GM18507 (cell line): ENCODE data around the gene TUSC1.
"Not testable (repeated sequence)": the region's sequence is repeated elsewhere in the genome, so short reads cannot be mapped to it uniquely, and the experiment has no call there.

ENCODE experiments used
- DNase-seq: peaks from one replicate; pipeline ENCODE4 v3.0.0; 2011; ENCODE audit warnings: low read depth; ENCODE audit not compliant: insufficient read length; ENCODE audit errors: extremely low spot score
- FAIRE-seq: peaks from 2 replicates; lab custom pipeline; 2011; peaks lifted over from hg19 to GRCh38; lab: Jason Lieb, UNC

TUSC1 gene

GRCh38 chr9:25678147-25678666 is at the start of gene TUSC1:
Gene TUSC1, minus strand, starts transcription at chr9:25678444. Its CDS starts 132 bp downstream, at chr9:25678312.
- no peak for DNase-seq
- FAIRE-seq, result no peak

DNA sequence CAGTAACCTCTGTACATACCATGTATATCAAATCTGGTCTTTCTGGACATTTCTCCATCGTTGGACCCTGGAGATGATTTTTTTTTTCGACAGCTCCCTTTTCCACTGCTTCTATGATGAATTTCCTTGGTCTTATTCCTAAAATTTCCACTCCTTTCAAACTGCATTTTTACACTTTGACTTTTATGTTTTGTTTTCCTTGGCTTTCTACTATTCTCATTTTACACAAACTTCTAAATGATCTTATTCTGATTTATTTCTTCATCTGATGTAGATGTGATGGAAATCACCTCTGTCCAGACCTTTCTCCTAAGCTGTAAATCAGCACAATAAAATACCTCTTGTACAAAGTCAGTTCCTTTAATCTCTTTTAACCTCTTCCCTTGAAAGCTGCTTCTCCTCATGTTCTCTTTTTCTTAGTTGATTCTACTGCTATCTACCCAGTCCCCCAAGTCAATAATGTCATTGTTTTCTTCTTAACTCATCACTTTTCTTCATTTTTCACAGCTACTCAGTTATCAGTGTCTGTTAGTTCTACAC is 48.7 kb upstream of the TUSC1 start:
- FAIRE-seq (no peak), DNase-seq (no peak)

GRCh38 chr9:25724424-25724823 is 46.2 kb upstream of the TUSC1 start:
- FAIRE-seq, result no peak
- DNase-seq, result no peak

DNA sequence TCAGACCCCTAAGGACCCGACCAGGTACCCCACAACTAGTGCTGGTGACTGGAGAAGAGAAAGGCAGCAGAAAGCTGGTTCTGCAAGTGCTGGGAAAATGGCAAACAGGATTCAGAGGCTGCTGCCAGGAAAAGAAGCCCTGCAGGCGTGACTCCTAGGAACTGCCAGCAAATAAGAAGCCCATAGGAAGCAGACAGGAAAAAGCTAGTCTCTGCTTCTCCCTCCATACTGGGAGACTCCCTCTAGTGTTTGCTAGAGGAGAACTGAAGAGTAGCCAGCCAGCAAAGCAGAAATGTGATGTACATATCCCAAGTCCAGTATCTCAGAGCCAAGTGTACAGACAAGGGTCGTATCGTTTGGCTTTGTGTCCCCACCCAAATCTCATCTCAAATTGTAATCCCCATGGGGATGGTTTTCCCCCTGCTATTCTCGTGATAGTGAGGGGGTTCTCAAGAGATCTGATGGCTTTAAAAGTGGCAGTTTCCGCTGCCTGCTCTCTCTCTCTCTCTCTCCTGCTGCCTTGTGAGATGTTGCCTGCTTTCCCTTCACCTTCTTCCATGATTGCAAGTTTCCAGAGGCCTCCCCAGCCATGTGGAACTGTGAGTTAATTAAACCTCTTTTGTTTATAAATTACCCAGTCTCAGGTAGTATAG is 38.1 kb upstream of the TUSC1 start:
- DNase-seq (no peak), FAIRE-seq (no peak)

DNA sequence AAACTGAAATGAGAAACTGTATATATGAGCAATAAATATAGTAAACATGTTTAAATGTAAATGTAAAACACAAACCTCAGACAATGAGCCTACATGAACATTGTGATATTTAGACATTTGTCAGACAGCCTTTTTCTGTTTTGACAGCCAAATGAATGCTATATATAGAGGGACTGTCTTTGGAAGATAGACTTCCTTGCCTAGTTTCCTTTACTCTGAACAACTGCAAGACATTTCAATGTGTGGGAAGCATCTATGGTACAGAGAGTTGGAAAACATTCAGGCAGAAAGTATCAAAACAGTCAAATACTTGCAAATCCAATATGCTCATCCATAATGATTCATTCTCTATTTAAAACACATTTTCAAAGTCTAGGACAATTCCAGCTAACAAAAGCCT is 31.7 kb upstream of the TUSC1 start:
- DNase-seq (no peak), FAIRE-seq (no peak)

- FAIRE-seq, result no peak
- no peak for DNase-seq
Observed at GRCh38 chr9:25704800-25705199, 26.6 kb upstream of the TUSC1 start.

DNA sequence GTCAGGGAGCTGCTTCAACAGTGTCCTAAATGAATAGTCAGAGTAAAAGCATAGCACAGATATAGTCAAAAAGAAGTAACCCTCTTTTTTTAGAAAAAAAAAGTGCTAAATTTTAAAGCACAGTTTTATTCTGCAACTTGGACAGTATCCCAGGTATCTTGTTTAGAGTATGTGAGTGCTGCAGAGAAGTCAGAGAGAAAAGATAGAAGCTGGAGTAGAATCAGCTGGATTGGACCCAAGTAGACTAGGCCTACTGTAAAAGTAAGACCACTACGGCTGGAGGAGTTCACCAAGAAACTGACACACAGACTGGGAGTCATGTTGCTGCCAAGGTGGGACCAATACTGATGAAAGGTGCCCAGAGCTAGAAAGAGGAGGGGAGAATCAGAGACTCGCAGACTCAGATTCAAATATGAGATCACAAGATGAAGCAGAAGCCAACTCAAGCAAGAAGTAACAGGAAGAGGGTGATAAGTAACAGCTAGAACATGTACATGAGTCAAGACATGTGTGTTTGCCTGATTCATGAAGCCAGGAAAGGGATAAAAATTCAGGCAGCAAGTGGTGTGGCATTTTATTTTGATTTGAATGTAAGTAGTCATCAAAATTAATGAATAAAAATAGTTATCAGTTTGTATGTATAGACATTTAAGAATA is 25.6 kb upstream of the TUSC1 start:
- DNase-seq (no peak), FAIRE-seq (no peak)

DNA sequence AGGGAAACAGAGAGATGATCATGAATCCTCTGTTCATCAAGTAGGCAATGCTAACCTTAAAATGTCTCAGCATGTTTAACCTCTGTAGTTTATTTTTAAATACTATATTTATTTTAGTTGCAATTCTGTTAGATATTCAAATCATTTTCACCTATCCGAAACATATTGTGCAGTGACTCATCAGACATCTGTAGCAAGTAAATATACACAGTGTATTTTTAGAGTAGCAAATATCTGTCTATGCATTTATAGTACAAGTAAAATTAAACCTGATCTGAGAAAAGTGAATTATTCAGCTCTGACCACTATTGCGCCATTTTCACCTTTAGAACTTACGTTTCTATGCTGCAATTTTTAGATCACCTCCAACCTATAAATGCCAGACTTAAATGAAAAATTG is 24.3 kb upstream of the TUSC1 start:
- no peak for DNase-seq
- FAIRE-seq, result no peak

GRCh38 chr9:25700899-25701298 is 22.7 kb upstream of the TUSC1 start:
- not testable (repeated sequence) for FAIRE-seq, DNase-seq

DNA sequence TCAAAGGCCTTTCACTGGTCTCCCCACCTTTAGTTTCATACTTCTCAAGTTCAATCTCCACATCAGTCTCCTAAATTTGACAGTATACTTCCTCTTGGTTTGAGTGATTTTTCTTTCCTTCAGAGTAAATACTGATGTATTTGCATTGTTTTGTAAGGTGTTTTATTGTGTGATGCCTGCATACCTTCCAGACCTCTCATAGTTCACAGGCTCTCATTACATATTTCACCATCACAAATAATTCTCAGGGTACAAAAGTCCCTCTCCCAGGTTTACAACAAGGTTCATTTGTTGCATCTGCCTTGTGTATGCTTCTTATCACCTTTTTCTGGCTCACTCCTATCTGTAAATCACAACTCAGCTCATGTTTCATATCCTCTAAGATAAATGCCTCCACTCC is 22.2 kb upstream of the TUSC1 start:
- DNase-seq (no peak), FAIRE-seq (no peak)

- DNase-seq (no peak), FAIRE-seq (no peak)
Observed at GRCh38 chr9:25691786-25692185, 13.5 kb upstream of the TUSC1 start.

- FAIRE-seq, result no peak
Observed at GRCh38 chr9:25684321-25684720, 6.1 kb upstream of the TUSC1 start.

DNA sequence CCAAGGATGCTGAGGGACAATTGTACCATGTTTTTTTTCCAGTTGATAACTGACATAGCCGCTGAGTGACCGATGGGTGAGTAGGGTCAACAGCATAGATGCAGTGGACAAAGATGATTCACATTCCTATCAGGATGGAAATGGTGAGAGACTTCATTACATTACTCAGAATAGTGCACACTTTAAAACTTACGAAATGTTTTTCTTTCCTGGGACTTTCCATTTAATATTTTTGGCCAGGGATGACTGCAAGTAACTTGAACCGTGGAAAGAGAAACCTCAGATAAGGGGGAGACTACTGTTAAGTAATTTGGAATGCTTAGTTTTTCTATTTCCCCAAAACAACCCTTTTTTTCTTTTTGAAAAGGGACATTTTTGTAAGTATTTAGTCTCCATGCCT is 3.0 kb upstream of the TUSC1 start:
- no peak for DNase-seq
- FAIRE-seq, result no peak

More at GRCh38 chr9:25684321-25684720, 6.1 kb upstream of the TUSC1 start:
- DNase-seq, result no peak

GRCh38 chr9:25678846-25679360 is 659 bp upstream of the TUSC1 start:
- no peak for FAIRE-seq
- no peak for DNase-seq

GRCh38 chr9:25677301-25678146 is 720 bp downstream of the TUSC1 start:
- FAIRE-seq (no peak), DNase-seq (no peak)

DNA sequence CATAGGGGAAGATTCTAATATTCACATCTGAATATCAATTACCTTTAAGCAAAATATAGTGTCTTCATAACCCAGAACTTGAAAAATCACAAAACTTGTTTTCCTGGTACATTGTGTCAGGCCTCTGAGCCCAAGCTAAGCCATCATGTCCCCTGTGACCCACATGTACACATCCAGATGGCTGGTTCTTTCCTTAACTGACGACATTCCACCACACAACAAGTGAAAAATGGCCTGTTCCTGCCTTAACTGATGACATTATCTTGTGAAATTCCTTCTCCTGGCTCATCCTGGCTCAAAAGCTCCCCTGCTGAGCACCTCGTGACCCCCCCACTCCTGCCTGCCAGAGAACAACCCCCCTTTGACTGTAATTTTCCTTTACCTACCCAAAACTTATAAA is 2.4 kb downstream of the TUSC1 start:
- not testable (repeated sequence) for FAIRE-seq, DNase-seq

- FAIRE-seq (no peak), DNase-seq (no peak)
Observed at GRCh38 chr9:25658571-25658970, 19.7 kb downstream of the TUSC1 start.

- DNase-seq (no peak), FAIRE-seq (no peak)
Observed at GRCh38 chr9:25654417-25654816, 23.8 kb downstream of the TUSC1 start.

GRCh38 chr9:25648116-25648515 is 30.1 kb downstream of the TUSC1 start:
- FAIRE-seq (no peak), DNase-seq (no peak)

GRCh38 chr9:25636026-25636425 is 42.2 kb downstream of the TUSC1 start:
- DNase-seq (no peak), FAIRE-seq (no peak)
